Measurements from ENCODE around the gene ADAMTSL1. TPM values are rescaled to one million over a fixed set of nuclear protein-coding genes. Genes with fewer than 3 reads are reported as not detected.

The ADAMTSL1 gene
- total RNA-seq, 1 experiment from 2014 or later = 1.2 TPM

- Histone ChIP-seq H2BK5ac (ENCODE audit: insufficient read length, low read length) (no peak overlapping the region), H2AK5ac (ENCODE audit: insufficient read length, low read length) (no peak overlapping the region), H3K4ac (ENCODE audit: low read depth, low read length) (no peak overlapping the region), H3K9ac (ENCODE audit: extremely low read depth, insufficient read length, low read length) (no peak overlapping the region), H2AFZ (ENCODE audit: low read length) (no peak overlapping the region), H4K20me1 (ENCODE audit: control insufficient read depth, insufficient read depth, insufficient read length) (no peaks in the 10 kb centered on the region), H3K14ac (ENCODE audit: insufficient read depth, low read length) (no peak overlapping the region), H2BK20ac (ENCODE audit: low read depth, low read length, poor library complexity, severe bottlenecking) (no peak overlapping the region), H3K27me3 (ENCODE audit: insufficient read depth, low read length) (no peaks in the 10 kb centered on the region), H3K18ac (ENCODE audit: insufficient read length, low read depth, low read length) (no peak overlapping the region), H2BK120ac (ENCODE audit: low read depth, low read length, poor library complexity, severe bottlenecking) (no peak overlapping the region), H2BK12ac (ENCODE audit: insufficient read length, low read depth, low read length) (no peak overlapping the region), H4K8ac (replicated peaks; ENCODE audit: insufficient read length, low read depth, low read length) (no peak overlapping the region), H3K23ac (ENCODE audit: insufficient read length, low read depth, low read length) (no peak overlapping the region), H3K56ac (ENCODE audit: insufficient read length, low read depth, low read length) (no peak overlapping the region), H3K79me1 (ENCODE audit: insufficient read depth, low read depth, low read length, poor library complexity, severe bottlenecking) (no peaks in the 10 kb centered on the region), H3T11ph (ENCODE audit: low read length) (no peak overlapping the region), H3K9me3 (ENCODE audit: control insufficient read depth, low read depth, low read length) (no peaks in the 10 kb centered on the region), H4K5ac (ENCODE audit: insufficient read length, low read depth, low read length) (no peak overlapping the region), H3K27ac (ENCODE audit: insufficient read length, low read depth, low read length) (no peak overlapping the region), H4K91ac (ENCODE audit: insufficient read length, low read depth, low read length) (no peak overlapping the region), H3K4me2 (ENCODE audit: insufficient read depth, insufficient read length, low read length) (no peak overlapping the region), H3K23me2 (ENCODE audit: insufficient read length, low read depth, low read length, poor library complexity, severe bottlenecking) (no peaks in the 10 kb centered on the region), H2BK15ac (ENCODE audit: low read depth, low read length) (no peak overlapping the region), H3K79me2 (ENCODE audit: insufficient read depth, low read length) (no peaks in the 10 kb centered on the region), H3K4me1 (ENCODE audit: insufficient read depth, low read length) (peaks cover 4% of the 10 kb centered on the region; the same call in 1 of the 2 replicates)
- DNase-seq = no peak
- H3K4me3 Mint-ChIP-seq = no peak overlapping the region
- H3K27ac Mint-ChIP-seq = no peak overlapping the region
- H3K9me3 Mint-ChIP-seq = no peaks in the 10 kb centered on the region
- WGBS (ENCODE audit: extremely low coverage, insufficient read length, low lambda C conversion rate) = no CpG with 5 or more reads among the region's 4 CpGs
- no peak for TF ChIP-seq CTCF (conservative IDR thresholded peaks at IDR 0.05)
- H3K27me3 Mint-ChIP-seq (ENCODE audit: low read depth) = no peaks in the 10 kb centered on the region
- H3K36me3 Mint-ChIP-seq (ENCODE audit: insufficient read depth in 1 of 3, low read depth in 3 of 3) = no peaks in the 10 kb centered on the region
- H3K4me1 Mint-ChIP-seq = peaks cover 14 to 19% of the 10 kb centered on the region in 2 experiments
These were observed 389.8 kb downstream of the ADAMTSL1 start for GRCh38 chr9:18863791-18864190.

Measured in H9 (cell line).